Hepatocyte (in vitro differentiated cells): Measurements from ENCODE around the gene DPYSL3.

Experiments
- CTCF ChIP-seq: fragments of 200-600 bp; sonication (generic); IDR thresholded peaks from 2 replicates; pipeline ENCODE4 v1.5.1; 2016; ENCODE audit warnings: antibody characterized with exemption, mild to moderate bottlenecking; ENCODE audit not compliant: poor library complexity
- EZH2 ChIP-seq: fragments of 200-600 bp; sonication (generic); IDR thresholded peaks from 2 replicates; pipeline ENCODE4 v1.6.1; 2016; ENCODE audit warnings: antibody characterized with exemption, mild to moderate bottlenecking, borderline replicate concordance

DNA sequence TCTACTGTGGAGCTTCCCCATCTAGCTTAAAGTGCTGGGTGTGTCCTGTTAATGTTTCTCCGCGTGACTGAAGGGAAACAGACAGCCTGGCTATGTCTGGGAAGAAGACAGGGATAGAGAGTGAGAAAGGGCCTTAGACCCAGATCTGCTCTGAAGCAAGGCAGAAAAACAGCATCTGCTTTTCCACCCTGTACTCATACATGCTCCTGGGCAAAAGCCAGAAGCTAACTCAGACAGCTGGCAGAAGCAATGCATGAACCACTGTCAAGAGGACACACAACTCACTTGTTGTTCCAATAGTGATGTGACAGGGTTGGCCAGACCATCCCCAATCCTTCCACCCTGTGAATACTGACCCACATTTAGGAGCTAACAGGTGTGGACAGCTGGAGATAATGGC is 63.3 kb downstream of the DPYSL3 start:
- TF ChIP-seq CTCF (no peak), EZH2 (no peak)
